Stimulated activated naive CD8-positive, alpha-beta T cell treated with anti-CD3 and anti-CD28 coated beads, Interleukin-15, Interleukin-2, amounts not matched to agents 100 ng/mL and 50 ng/mL, for 24 hours (primary cell): Measurements from ENCODE around the gene CLDN19.

ENCODE experiments used
- H3K27ac Mint-ChIP-seq: one replicate; pipeline ENCODE4 v1.8.0; 2021; ENCODE audit warnings: mild to moderate bottlenecking, mixed read lengths
- H3K27me3 Mint-ChIP-seq: one replicate; pipeline ENCODE4 v1.8.0; 2021; ENCODE audit warnings: mixed read lengths
- H3K36me3 Mint-ChIP-seq: one replicate; pipeline ENCODE4 v1.8.0; 2021; ENCODE audit warnings: low read depth, mixed read lengths
- H3K4me1 Mint-ChIP-seq: one replicate; pipeline ENCODE4 v1.8.0; 2021; ENCODE audit warnings: low read depth, mixed read lengths
- H3K4me3 Mint-ChIP-seq: one replicate; pipeline ENCODE4 v1.8.0; 2021; ENCODE audit warnings: mild to moderate bottlenecking, mixed read lengths
- H3K9me3 Mint-ChIP-seq: one replicate; pipeline ENCODE4 v1.8.0; 2021; ENCODE audit warnings: mixed read lengths

Gene CLDN19

DNA sequence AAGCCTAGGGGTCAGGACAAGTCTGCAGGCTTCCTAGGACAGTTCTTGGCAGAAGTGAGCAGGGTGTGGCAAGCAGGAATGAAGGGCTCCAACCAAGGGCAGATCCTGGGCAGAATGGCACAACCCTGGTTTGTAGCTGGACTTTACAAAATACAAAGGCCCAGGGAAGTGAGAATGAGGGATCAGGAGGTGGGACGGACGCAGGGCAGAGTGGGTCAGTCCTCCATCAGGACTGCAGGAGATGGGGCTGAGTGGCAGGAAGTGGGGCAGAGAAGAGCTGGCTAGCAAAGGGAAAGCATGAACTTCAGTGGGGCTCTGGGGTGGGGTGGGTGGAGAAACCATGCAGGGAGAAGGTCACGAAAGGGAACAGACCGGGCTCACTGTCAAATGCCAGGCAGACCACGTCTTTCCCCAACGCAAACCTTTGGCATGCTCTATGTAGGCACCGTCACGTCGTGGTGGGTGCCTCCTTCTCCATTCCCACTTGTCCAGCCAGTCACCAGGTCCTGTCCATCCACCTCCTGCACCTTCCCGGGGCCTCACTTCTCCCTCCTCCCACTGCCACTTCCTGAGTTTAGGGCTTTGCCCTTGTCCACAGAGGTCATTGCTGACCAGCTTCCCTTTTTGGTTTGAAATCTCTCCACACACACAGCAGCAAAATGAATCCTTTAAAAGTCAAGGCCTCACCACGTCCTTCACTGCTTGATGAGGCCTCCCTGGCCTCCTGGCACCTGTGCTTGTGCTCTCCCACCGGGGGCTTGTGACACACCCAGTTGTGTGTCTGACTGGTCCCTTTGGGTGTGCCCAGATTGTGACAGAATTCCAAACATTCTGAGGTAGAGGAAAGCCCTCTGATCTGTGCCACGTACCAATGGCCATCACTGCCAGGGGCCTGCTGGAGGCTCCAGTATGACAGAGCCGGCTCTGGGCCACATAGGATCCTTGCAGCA, 8.7 kb upstream of the CLDN19 start:
- Mint-ChIP-seq H3K9me3 (peaks cover 5% of the 10 kb centered on the region), H3K36me3 (peaks cover 44% of the 10 kb centered on the region), H3K4me3 (no peak overlapping the region), H3K27me3 (no peaks in the 10 kb centered on the region), H3K27ac (no peak overlapping the region), H3K4me1 (no peaks in the 10 kb centered on the region)

DNA sequence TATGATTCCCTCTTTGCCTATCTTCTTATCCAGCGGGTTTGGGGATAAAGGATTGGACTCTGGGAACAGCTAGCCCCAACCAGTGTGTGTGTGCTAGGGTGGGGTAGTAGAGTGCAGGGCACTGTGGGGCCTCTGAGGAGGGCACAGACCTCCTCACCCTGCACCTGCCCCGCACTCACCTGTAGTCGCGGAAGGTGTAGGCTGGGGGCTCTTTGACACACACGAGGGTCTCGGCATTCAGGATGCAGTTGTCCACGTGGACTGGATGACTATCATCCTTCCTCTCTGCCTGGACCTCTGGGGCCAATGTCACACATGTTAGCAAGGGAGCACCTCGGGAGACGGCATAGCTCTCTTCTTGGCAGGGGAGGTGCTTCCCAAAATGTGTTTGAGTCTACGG, 8.0 kb upstream of the CLDN19 start:
- Mint-ChIP-seq H3K27me3 (no peaks in the 10 kb centered on the region), H3K4me3 (no peak overlapping the region), H3K4me1 (no peaks in the 10 kb centered on the region), H3K9me3 (peaks cover 5% of the 10 kb centered on the region), H3K27ac (no peak overlapping the region), H3K36me3 (peaks cover 40% of the 10 kb centered on the region)

GRCh38 chr1:42747125-42747524, 7.1 kb upstream of the CLDN19 start:
- H3K27ac Mint-ChIP-seq = no peak overlapping the region
- peaks cover 31% of the 10 kb centered on the region for H3K36me3 Mint-ChIP-seq

GRCh38 chr1:42746436-42747105, 6.5 kb upstream of the CLDN19 start:
- H3K4me1 Mint-ChIP-seq = no peaks in the 10 kb centered on the region
- no peak overlapping the region for H3K27ac Mint-ChIP-seq
- peaks cover 25% of the 10 kb centered on the region for H3K36me3 Mint-ChIP-seq
- no peak overlapping the region for H3K4me3 Mint-ChIP-seq
- H3K27me3 Mint-ChIP-seq = no peaks in the 10 kb centered on the region
- peaks cover 1% of the 10 kb centered on the region for H3K9me3 Mint-ChIP-seq

More at GRCh38 chr1:42747125-42747524, 7.1 kb upstream of the CLDN19 start:
- Mint-ChIP-seq H3K4me3 (no peak overlapping the region), H3K27me3 (no peaks in the 10 kb centered on the region), H3K4me1 (no peaks in the 10 kb centered on the region), H3K9me3 (peaks cover 5% of the 10 kb centered on the region)

- Mint-ChIP-seq H3K36me3 (peaks cover 23% of the 10 kb centered on the region), H3K4me3 (no peak overlapping the region), H3K27ac (no peak overlapping the region), H3K27me3 (no peaks in the 10 kb centered on the region), H3K9me3 (no peaks in the 10 kb centered on the region), H3K4me1 (no peaks in the 10 kb centered on the region)
Observed at GRCh38 chr1:42745851-42746250, 5.8 kb upstream of the CLDN19 start.

DNA sequence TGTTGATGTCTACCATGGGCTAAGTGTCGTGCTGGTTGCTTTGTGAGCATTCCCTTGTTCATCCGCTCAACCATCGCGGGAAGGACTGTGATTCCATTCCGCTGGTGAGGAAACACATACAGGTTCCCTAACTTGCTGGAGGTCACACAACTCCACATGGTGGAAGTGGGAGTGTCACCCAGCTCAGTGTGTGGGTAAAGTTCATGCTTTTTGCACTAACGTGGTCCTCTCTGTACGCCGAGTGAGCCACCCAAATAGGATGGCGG, 4.0 kb upstream of the CLDN19 start:
- Mint-ChIP-seq H3K27ac (no peak overlapping the region), H3K4me3 (no peak overlapping the region), H3K36me3 (peaks cover 12% of the 10 kb centered on the region), H3K4me1 (no peaks in the 10 kb centered on the region), H3K9me3 (no peaks in the 10 kb centered on the region), H3K27me3 (no peaks in the 10 kb centered on the region)

GRCh38 chr1:42743317-42744147, 3.5 kb upstream of the CLDN19 start:
- no peaks in the 10 kb centered on the region for H3K9me3 Mint-ChIP-seq
- H3K4me1 Mint-ChIP-seq = no peaks in the 10 kb centered on the region
- H3K4me3 Mint-ChIP-seq = no peak overlapping the region
- no peak overlapping the region for H3K27ac Mint-ChIP-seq
- H3K36me3 Mint-ChIP-seq = peaks cover 6% of the 10 kb centered on the region
- H3K27me3 Mint-ChIP-seq = no peaks in the 10 kb centered on the region

- H3K27me3 Mint-ChIP-seq = no peaks in the 10 kb centered on the region
- no peak overlapping the region for H3K4me3 Mint-ChIP-seq
- no peaks in the 10 kb centered on the region for H3K4me1 Mint-ChIP-seq
- H3K9me3 Mint-ChIP-seq = no peaks in the 10 kb centered on the region
- no peaks in the 10 kb centered on the region for H3K36me3 Mint-ChIP-seq
- no peak overlapping the region for H3K27ac Mint-ChIP-seq
Observed at GRCh38 chr1:42742617-42743316, 2.7 kb upstream of the CLDN19 start.

- Mint-ChIP-seq H3K4me3 (no peak overlapping the region), H3K27me3 (no peaks in the 10 kb centered on the region), H3K9me3 (no peaks in the 10 kb centered on the region), H3K27ac (no peak overlapping the region), H3K36me3 (no peaks in the 10 kb centered on the region), H3K4me1 (peaks cover 3% of the 10 kb centered on the region)
Observed at GRCh38 chr1:42742141-42742540, 2.1 kb upstream of the CLDN19 start.

- no peaks in the 10 kb centered on the region for H3K27me3 Mint-ChIP-seq
- H3K4me3 Mint-ChIP-seq = no peak overlapping the region
- H3K9me3 Mint-ChIP-seq = no peaks in the 10 kb centered on the region
- H3K4me1 Mint-ChIP-seq = peaks cover 6% of the 10 kb centered on the region
- H3K27ac Mint-ChIP-seq = no peak overlapping the region
- no peaks in the 10 kb centered on the region for H3K36me3 Mint-ChIP-seq
Observed at GRCh38 chr1:42741706-42742105, 1.7 kb upstream of the CLDN19 start.

- Mint-ChIP-seq H3K4me1 (peaks cover 6% of the 10 kb centered on the region), H3K27ac (no peak overlapping the region), H3K27me3 (no peaks in the 10 kb centered on the region), H3K9me3 (no peaks in the 10 kb centered on the region), H3K36me3 (no peaks in the 10 kb centered on the region), H3K4me3 (no peak overlapping the region)
Observed at GRCh38 chr1:42740851-42741580, 980 bp upstream of the CLDN19 start.

DNA sequence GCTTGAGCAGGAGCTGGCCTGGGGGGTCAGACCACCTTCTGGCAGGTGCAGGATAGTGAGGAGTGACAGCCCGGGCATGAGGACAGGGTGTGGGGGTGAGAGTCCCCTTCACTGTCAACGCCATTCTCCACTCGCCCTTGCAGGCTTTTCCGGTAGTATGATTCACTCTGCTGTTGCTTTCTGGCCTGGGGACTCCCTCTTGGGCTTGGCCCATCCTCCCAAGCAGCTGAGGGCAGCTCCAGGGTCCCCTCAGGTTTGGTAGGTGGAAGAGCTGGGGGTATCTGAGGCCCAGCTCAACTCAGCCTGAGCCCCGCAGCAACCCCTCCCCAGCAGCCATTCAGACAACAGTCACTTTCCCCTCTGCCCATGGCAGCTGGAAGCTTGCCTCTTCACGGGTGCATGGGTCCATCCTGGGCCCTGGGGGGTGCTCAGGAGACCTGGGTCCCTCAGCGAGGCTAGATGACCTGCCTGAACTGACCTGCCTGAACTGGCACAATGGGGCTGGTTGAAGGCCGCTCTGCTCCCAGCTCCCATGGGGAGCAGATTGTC, 1.3 kb downstream of the CLDN19 start:
- peaks cover 6% of the 10 kb centered on the region for H3K4me1 Mint-ChIP-seq
- H3K36me3 Mint-ChIP-seq = no peaks in the 10 kb centered on the region
- no peak overlapping the region for H3K27ac Mint-ChIP-seq
- no peak overlapping the region for H3K4me3 Mint-ChIP-seq
- no peaks in the 10 kb centered on the region for H3K9me3 Mint-ChIP-seq
- no peaks in the 10 kb centered on the region for H3K27me3 Mint-ChIP-seq

- H3K36me3 Mint-ChIP-seq = no peaks in the 10 kb centered on the region
- no peak overlapping the region for H3K27ac Mint-ChIP-seq
- no peaks in the 10 kb centered on the region for H3K27me3 Mint-ChIP-seq
- no peak overlapping the region for H3K4me3 Mint-ChIP-seq
- H3K9me3 Mint-ChIP-seq = no peaks in the 10 kb centered on the region
- peaks cover 6% of the 10 kb centered on the region for H3K4me1 Mint-ChIP-seq
Observed at GRCh38 chr1:42737986-42738677, 1.9 kb downstream of the CLDN19 start.
